Skin epidermis (tissue), 12 donors: ENCODE measurements around the gene KRT2.

Experiments
- H3K27ac ChIP-seq, 21 experiments: fragments of 200-600 bp; sonication (generic) in 11 of 21; one replicate each; pipeline ENCODE4 v1.5.0; 2020; ENCODE audit warnings: mild to moderate bottlenecking in 3 of 21, inconsistent platforms in 2 of 21, moderate library complexity in 2 of 21
- H3K4me3 ChIP-seq, 7 experiments: fragments of 200-600 bp; sonication (generic) in 2 of 7; one replicate each; pipeline ENCODE4 v1.5.0; 2020; ENCODE audit warnings: inconsistent platforms in 2 of 7, mild to moderate bottlenecking in 2 of 7, moderate library complexity in 1 of 7

Gene KRT2

DNA sequence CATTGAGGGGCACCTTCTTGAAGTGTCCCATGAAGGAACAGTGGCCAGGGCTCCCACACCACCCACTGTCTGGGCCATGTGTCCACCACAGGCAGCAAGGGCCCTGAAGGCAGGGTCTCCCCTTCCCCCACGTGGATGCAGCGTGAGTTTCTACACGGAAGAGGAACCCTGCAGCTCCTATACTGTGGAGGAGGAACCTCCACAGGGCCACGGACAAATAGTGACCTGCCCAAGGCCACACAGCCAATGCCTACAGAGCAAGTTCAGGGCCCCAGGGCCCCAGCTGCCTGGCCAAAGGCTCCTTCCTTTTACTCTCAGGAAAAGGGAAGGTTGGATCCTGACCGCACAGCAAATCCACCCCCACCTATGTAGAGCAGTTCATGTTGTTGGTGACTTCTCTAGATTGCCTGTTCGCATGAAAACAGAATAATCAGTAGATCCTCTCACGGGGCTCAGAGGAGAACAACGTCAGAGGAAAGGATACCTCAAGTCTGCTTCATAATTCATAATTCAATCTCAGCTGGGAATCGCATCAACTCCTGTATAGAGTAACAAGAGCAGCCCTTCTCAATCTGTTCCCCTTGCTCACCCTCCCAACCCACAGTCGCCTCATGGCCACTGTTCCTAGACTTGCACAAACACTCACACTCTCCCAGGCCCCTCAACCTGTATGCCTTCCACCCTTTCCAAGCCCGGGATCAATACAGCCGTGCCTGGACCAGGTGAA, 22.6 kb downstream of the KRT2 start:
- no peak overlapping the region for H3K4me3 ChIP-seq
- no peak overlapping the region for H3K27ac ChIP-seq

DNA sequence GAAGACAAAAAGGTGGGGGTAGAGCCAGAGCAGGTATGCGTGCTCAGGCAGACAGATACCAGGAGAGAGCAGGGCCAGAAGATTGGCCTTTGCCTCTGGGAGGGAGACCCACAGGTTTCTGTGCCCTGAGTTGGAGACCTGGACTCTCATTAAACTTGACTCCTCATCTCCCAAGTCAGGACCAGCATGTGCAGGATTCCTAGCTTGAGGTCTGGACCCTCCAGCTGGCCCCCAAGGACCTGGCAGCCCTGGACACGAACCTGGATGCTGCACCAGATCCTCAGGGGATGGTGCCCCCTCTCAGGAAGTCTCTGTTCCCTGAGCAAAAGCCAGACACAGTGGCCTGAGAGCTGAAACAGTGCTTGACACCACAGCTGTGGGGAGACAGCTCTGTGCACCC, 23.2 kb downstream of the KRT2 start:
- Histone ChIP-seq H3K4me3 (no peak overlapping the region), H3K27ac (no peak overlapping the region)

DNA sequence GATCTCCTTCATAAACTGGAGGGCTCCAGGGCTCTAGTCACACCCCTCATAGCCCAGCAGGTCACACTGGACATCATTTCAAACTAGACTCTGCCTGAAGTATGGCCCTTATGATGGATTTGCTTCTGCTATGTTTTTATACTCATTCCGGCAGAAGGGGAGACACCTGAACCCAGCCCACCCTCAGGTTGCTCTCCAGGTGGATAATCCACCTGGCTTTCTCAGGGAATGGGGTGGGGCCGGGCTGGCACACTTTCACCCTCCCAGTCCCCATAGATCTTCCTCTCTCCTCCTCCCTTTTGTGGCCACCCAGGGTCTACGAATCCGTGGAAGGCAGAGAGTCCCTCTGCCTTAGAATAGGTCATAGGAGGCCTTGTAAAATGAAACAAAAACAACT, 23.9 kb downstream of the KRT2 start:
- Histone ChIP-seq H3K4me3 (no peak overlapping the region), H3K27ac (no peak overlapping the region)

DNA sequence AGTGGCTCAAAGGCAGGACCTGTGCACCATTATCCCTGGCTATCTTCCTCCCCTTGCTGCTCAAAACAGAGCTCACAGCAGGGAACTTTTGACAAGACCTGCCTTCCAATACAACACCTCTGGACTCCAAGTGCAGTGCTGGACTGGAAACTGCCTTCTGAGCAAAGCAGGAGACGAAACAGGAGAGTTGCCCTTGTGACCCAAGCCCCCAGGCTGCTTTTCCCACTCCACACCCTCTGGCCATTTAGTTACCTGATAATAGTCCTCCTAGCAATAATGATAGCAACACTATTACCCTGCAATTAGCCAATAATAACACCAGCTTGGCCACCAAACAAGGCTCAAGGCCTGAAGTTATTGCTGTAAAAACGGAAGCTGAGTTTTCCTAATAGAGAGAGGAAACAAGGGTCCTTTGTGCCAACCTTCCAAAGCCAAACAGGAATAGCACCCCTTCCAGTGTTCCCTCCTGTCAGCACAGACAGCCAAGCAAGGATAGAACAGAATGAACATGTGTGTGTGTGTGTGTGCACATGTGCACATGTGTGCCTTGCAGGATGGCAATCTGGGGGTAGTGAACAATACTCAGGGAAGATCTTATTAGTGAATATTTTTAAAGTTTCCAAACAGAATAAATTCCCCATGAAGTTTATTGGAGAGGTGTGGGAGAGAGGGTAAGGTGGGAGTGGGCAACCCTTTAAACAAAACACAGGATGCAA, 24.5 kb downstream of the KRT2 start:
- no peak overlapping the region for H3K4me3 ChIP-seq
- H3K27ac ChIP-seq = no peak overlapping the region

DNA sequence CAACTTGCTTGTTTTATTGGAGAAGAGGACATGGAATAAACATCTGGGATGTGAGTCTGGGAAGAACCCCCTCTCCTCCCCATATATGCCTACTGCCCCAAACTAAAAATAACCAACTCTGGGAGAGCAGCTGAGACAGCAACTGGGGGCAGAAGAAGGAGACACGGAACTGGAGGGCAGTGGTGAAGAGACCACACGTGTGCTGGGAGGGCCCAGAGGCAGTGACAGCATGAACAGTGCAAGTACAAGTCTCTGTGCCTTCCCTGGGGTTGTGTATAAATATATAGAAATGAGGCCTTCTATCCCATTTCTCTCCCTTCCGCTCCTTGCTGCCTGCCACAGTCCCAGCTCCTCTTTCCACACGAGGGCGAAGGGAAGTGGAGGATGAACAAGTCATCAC, 29.7 kb downstream of the KRT2 start:
- Histone ChIP-seq H3K27ac (no peak overlapping the region), H3K4me3 (no peak overlapping the region)

DNA sequence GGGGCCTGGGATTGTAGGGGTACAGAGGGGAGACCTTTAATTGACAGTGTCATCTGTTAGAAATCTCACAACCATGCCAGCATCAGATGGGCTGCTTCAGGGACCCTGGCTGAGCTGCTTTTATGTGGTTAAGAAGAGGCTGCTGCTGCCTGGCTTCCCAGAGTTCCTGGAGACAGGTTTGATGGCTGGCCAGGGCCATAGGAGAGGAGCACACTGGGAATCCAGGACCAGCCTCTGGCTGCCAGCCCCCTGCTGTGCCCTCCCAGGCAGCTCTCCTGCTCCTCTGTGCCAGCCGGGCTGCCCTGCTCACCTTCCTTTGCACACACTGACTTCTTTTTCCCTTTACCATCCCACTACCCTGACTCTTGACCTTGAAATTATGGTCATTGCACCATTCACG, 33.1 kb downstream of the KRT2 start:
- no peak overlapping the region for H3K27ac ChIP-seq
- H3K4me3 ChIP-seq = no peak overlapping the region

DNA sequence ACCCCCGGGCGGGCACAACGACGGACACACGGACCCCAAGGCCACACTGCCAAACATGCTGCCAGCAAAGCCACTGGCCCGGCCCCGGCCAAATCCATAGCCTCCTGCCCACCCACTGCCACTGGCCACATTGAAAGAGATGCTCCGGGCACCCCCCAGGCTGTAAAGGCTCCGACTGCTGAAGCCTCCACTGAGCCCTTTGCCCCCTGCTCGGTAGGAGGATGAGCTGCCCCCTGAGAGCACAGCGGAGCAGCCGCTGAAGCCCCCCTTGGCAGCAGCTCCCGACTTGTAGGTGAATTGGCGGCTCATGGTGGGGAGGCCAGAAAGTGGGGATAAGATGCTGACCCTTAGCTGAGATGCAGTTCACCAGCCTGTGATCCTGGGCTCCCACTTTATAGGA, 33.8 kb downstream of the KRT2 start, which contains the start of gene KRT73:
Gene KRT73, minus strand, starts transcription at position 344 of the 400 bp plus-strand sequence. Its CDS starts 35 bp downstream, at position 309.
- no peak within 1 kb of the TSS for H3K4me3 ChIP-seq
- H3K27ac ChIP-seq = no peak within 1 kb of the TSS

DNA sequence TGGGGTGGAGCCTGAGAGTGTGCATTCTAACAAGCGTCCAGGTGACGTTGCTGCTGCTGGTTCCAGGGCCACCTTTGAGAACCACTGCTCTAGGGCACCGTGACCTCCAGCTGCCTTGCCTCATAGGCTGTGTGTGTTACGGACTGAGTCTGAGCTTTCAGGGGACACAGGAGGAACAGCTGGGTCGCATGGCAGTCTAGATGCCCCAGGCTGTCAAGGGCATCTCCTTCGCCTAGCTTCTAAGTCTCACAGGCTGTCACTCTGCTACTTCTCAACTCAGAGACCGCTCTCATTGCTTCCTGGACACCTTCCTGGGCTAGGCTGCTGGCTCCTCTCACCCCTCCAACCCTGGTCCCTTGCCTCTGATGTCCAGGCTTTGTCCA, 34.6 kb downstream of the KRT2 start:
- H3K27ac ChIP-seq = no peak overlapping the region
- no peak overlapping the region for H3K4me3 ChIP-seq

DNA sequence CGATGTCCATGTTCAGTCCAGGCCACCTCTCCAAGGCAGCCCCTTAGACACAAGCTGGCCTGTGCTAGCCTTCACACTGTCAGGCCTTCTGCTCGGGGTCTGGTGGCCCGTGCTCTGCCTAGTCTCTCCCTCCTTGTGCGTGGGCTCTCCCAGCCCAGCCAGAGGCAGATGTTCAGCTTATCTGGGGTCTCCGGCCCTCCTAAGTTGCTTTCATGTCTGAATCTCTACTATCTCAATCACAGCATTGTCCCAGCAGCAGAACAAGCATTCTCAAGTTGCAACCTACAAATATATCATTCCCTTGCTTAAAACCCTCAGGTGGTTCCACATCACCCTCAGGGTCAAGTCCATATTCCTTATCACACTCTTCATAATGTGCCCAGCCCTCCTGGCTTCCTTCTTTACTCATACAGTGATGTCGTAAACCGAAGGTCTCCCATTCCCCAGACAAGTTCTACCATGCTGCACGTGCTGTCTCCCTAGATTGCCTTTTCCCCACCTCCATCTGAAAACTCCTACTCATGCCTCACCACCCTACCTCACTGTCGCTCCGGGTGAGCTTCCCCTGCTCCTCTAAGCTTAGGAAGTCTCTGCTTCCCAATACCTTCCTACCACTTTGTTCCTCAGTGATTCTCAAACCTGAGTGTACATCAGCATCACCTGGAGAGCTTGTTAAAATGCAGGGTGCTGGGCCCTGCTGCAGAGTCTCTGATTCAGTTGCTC, 35.2 kb downstream of the KRT2 start:
- no peak overlapping the region for H3K27ac ChIP-seq
- no peak overlapping the region for H3K4me3 ChIP-seq

DNA sequence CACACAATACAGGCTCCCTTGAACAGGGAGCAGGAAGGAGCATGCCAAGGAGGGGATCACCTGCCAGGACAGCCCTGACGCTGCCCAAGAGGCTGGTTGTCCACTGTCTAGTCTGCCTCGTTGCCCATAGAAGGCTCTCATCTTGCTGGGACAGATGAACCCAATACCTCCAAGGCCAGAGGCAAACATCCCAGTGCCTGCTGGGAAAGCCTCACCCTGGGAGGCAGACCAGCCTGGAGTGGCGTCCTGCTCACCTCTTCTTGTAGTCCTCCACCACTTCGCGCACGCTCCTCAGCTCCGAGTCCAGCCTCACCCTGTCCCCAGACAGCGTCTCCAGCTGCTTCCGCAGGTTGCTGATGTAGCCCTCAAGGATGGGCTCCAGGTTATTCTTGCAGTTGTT, 36.1 kb downstream of the KRT2 start:
- Histone ChIP-seq H3K4me3 (no peak overlapping the region), H3K27ac (peak overlapping the region in 1 of 21 experiments; percentile 27)

DNA sequence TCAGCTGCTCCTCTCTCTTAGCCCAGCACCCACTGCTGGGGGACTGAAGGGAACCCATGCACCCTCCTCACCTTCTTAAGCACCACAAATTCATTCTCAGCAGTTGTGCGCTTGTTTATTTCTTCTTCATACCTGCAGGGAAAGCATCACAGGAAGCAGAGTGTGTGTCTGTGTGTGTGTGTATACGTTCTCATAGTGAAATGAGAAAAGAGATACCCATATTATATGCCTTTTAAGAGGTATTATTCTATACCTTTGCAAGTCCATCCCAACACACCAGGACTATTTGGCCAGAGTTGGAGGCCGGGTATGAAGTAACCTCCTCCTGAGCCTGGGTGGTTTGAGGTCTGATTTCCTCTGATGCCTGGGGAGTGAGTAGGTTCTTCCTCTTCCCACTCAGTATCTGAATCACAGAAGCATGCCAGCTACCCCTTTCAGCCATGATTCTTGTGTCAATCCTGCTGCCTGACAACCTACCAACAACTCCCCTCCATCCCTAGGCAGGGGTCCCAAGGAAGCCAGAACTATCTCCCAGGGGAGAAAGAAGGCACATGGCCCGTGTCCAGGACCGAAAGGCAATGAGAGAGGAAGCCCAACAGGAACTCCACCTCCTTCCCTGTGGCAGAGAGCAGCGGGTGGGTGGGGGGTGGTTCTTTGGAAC, 36.7 kb downstream of the KRT2 start:
- Histone ChIP-seq H3K27ac (peak overlapping the region in 1 of 21 experiments; percentile 27), H3K4me3 (no peak overlapping the region)

DNA sequence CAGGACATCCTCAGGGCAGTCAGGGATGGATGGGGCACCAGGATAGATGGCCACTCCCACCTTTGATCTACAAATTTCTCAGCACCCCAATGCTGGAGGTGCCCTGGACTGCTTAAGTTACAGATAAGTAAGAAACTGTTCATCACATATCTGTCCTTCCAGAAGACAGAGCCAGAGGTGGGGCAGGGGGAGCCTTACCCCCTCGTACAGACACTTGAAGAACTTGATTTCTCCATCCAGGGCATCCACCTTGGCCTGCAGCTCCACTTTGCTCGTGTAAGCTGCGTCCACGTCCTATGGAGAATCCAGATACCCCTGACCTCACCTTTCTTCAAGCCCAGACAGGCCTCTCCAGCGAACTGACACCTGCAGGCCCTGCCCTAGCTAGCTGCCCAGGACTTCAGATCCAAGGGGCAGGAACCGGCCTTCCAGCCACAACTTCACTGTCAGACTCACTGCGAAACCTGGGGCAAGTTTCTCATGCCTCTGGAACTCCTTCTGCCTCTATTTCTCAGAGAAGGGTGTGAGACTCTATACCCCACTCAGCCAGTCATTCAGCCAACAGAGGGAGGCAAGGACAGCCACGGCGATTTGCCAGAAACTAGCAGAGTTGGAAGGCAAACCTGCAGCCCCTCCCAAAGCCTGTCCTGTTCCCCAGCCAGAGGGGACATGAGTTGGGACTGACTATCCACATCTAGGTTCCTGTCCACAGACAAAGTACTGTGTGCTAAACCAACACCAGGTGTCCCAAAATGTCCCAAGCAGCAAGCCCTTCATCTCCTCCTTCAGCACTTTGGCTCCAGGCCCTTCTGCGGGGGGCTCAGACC, 37.4 kb downstream of the KRT2 start:
- no peak overlapping the region for H3K4me3 ChIP-seq
- no peak overlapping the region for H3K27ac ChIP-seq

DNA sequence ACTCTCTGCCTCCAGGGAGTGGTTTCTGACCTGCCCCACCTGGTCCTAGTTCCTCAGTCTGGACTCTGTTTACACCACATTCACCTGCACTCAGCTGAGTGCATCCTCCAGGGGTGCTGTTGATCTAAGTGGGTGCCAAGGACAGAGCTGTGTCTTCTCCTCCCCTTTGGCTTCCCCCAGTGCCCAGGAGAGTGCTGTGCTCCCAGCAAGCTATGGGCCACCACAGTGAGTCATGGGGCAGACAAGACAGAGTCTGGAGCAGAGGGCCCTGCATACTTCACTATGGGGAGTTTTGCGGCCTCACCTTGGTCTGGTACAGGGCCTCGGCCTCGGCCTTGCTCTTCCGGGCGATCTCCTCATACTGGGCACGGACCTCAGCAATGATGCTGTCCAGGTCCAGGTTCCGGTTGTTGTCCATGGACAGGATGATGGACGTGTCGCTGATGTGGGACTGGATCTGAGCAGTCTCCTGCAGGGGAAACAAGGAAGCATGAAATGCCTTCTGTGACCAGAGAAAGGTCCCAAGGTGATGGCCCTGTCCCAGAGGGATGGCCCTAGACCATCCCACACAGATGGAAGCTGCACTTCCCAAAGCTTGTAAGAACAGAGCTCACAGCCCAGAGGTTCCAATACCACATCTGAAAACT, 38.5 kb downstream of the KRT2 start:
- no peak overlapping the region for H3K27ac ChIP-seq
- no peak overlapping the region for H3K4me3 ChIP-seq

DNA sequence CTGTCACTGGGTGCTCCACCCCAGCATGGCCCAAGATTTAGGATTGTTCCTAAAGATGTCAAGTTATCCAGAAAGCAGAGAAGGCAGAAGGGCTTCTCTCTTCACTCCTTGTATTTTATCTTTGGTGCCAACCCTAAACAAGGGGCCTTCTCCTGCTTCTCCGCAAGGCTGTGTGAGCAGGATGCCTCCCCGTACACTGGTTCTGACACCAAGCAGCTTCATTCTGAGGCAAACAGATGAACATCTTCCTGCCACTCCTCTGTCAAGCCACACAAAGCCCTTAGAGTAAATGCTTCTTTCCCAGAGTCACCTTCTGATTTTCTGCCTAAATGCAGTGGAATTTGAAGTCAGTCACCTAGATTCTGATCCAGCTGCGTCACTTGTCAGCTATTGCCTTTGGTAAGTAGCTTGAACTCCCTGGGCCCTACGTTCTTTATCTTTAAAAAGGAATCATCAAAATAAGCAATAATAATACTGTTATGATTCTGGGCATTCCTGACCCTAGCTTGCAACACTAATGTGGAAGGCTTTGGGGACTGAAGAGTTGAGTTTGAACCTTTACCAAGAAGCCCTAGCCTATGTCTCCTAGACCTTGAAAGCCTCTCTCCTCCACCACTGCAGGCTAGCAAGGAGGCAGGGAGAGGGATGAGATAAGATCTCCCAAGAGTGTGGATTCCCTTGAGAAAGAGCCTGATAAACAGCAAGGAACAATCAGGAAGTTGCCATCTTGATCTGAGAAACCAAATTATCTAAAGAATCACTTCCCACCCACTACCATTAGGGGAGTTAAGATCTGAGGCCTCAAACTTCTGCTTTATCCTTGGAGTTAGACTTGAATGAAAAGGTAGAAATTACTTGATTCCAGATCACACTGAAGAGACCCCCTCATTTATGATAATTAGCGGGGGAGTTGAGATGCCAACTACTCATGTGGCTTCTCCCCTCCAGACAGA, 39.3 kb downstream of the KRT2 start:
- H3K27ac ChIP-seq = no peak overlapping the region
- no peak overlapping the region for H3K4me3 ChIP-seq

DNA sequence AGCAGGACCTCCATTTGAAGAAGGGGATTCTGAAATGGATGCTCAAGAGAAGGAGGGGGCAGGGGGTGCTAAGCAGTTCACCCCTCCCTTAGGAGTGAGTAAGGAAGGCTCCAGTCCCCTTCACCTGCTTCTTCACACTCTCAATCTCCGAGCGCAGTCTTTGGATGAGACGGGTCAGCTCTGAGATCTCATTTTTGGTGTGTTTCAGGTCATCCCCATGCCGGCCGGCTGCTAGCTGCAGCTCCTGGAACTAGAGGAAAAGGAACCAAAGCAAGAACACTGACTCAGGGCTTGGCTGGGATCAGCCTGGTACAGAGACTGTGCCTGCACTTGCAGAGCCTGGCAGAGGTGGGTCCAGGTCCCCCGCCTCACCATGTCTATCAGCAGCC, 40.9 kb downstream of the KRT2 start:
- no peak overlapping the region for H3K27ac ChIP-seq
- H3K4me3 ChIP-seq = no peak overlapping the region

DNA sequence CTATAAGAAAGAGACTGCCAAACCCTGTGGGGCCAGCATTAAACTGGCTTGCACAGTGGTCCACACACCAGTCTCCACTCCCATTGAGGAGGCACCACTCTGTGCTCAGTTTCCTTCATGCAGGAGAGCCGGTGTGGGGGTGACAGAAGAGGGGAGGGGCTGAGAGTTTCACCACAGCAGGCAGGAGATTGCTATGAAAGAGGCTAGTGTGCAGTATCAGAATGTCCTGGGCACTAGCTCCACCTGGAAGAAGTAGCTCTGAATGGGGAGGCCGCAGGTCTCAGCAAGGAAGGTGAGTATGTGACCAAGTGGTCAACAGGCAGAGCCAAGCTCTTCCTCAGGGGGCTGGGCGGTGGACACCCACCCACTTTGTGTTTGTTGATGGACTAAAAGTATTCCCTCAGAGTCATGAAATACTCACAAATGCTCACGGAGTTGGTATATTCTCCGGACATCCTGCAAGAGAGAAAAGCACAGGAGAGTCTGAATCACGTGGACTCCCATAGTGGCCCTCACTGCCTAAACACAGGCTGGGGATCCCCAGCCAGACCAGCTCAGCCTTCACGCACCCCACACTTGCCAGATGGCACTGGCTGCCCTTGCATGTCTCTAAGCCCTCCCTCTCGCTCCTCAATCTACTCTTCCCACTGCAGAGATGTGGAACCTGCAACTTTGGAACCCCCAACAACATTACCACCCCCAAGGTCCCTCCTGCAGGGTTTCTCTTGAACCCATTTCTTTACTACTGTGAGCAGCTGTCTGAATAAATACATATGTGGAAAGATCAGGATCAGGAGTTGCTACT, 43.0 kb downstream of the KRT2 start:
- no peak overlapping the region for H3K27ac ChIP-seq
- H3K4me3 ChIP-seq = no peak overlapping the region

DNA sequence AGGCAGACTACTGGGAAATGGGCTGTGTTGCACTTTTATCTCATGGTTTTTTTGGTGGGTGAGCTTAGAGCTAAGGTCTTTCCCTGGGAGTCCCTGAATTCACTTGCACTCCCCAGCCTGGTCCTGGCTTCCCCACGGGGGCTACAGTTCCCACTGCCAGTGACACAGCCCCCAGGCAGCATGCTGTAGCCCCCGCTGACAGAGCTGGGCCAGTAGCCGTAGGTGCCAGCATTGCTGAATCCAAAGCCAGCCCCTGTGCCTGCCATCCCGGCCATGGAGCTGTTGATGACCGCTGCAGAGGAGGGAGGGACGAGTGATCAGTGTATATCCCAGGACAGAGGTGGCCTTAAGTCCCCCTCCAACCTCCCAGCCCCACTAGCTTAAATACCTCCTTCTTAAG, 43.9 kb downstream of the KRT2 start:
- Histone ChIP-seq H3K4me3 (no peak overlapping the region), H3K27ac (no peak overlapping the region)
